H9 (cell line): Measurements from ENCODE around the gene ATP2B2. TPM values are rescaled to one million over a fixed set of nuclear protein-coding genes. Genes with fewer than 3 reads are reported as not detected.

ENCODE experiments used
- DNase-seq: peaks from one replicate; pipeline ENCODE4 v3.0.0-alpha.2; 2017
- H2AFZ ChIP-seq: one replicate; pipeline ENCODE4 v1.6.1; 2013; ENCODE audit warnings: mild to moderate bottlenecking, low read length, control low read depth, moderate library complexity
- H2AK5ac ChIP-seq: 2 replicates; pipeline ENCODE4 v1.6.1; 2013; ENCODE audit warnings: low read length, control low read depth, mixed read lengths; ENCODE audit not compliant: insufficient read length
- H2BK120ac ChIP-seq: one replicate; pipeline ENCODE4 v1.6.1; 2013; ENCODE audit warnings: low read depth, mild to moderate bottlenecking, low read length, control low read depth, inconsistent platforms; ENCODE audit not compliant: poor library complexity, severe bottlenecking
- H2BK12ac ChIP-seq: 2 replicates; pipeline ENCODE4 v1.6.1; 2013; ENCODE audit warnings: low read length, control low read depth, mixed read lengths, low read depth; ENCODE audit not compliant: insufficient read length
- H2BK15ac ChIP-seq: 2 replicates; pipeline ENCODE4 v1.6.1; 2013; ENCODE audit warnings: low read depth, low read length, control low read depth
- H2BK20ac ChIP-seq: one replicate; pipeline ENCODE4 v1.6.1; 2013; ENCODE audit warnings: low read depth, mild to moderate bottlenecking, low read length, control low read depth, inconsistent platforms; ENCODE audit not compliant: poor library complexity, severe bottlenecking
- H2BK5ac ChIP-seq: 2 replicates; pipeline ENCODE4 v1.6.1; 2013; ENCODE audit warnings: low read length, control low read depth, mixed read lengths; ENCODE audit not compliant: insufficient read length
- H3K14ac ChIP-seq: 2 replicates; pipeline ENCODE4 v1.6.1; 2013; ENCODE audit warnings: low read length, control low read depth; ENCODE audit not compliant: insufficient read depth
- H3K18ac ChIP-seq: 2 replicates; pipeline ENCODE4 v1.6.1; 2013; ENCODE audit warnings: low read depth, mild to moderate bottlenecking, mixed read lengths, low read length, control low read depth; ENCODE audit not compliant: insufficient read length
- H3K23ac ChIP-seq: 2 replicates; pipeline ENCODE4 v1.6.1; 2013; ENCODE audit warnings: low read length, control low read depth, mixed read lengths, low read depth; ENCODE audit not compliant: insufficient read length
- H3K23me2 ChIP-seq: 2 replicates; pipeline ENCODE4 v1.6.1; 2013; ENCODE audit warnings: low read depth, mild to moderate bottlenecking, mixed read lengths, low read length, control low read depth; ENCODE audit not compliant: insufficient read length, poor library complexity, severe bottlenecking
- H3K27ac ChIP-seq: 2 replicates; pipeline ENCODE4 v1.5.1; 2013; ENCODE audit warnings: low read length, control low read depth, mixed read lengths, low read depth; ENCODE audit not compliant: insufficient read length
- H3K27me3 ChIP-seq: 2 replicates; pipeline ENCODE4 v1.6.1; 2013; ENCODE audit warnings: low read length, control low read depth, inconsistent platforms; ENCODE audit not compliant: insufficient read depth
- H3K4ac ChIP-seq: 2 replicates; pipeline ENCODE4 v1.6.1; 2013; ENCODE audit warnings: low read depth, mild to moderate bottlenecking, control low read depth, inconsistent platforms, low read length, moderate library complexity
- H3K4me1 ChIP-seq: 2 replicates; pipeline ENCODE4 v1.6.1; 2013; ENCODE audit warnings: low read length, control low read depth, inconsistent platforms; ENCODE audit not compliant: insufficient read depth
- H3K4me2 ChIP-seq: 2 replicates; pipeline ENCODE4 v1.6.1; 2013; ENCODE audit warnings: low read length, control low read depth, mixed read lengths; ENCODE audit not compliant: insufficient read length, insufficient read depth
- H3K56ac ChIP-seq: 2 replicates; pipeline ENCODE4 v1.6.1; 2013; ENCODE audit warnings: low read depth, mild to moderate bottlenecking, mixed read lengths, low read length, control low read depth; ENCODE audit not compliant: insufficient read length
- H3K79me1 ChIP-seq: 2 replicates; pipeline ENCODE4 v1.6.1; 2013; ENCODE audit warnings: low read depth, mild to moderate bottlenecking, moderate library complexity, low read length, control low read depth, inconsistent platforms; ENCODE audit not compliant: insufficient read depth, poor library complexity, severe bottlenecking
- H3K79me2 ChIP-seq: 2 replicates; pipeline ENCODE4 v1.6.1; 2013; ENCODE audit warnings: low read length, control low read depth, inconsistent platforms; ENCODE audit not compliant: insufficient read depth
- H3K9ac ChIP-seq: 2 replicates; pipeline ENCODE4 v1.6.1; 2013; ENCODE audit warnings: low read length, control low read depth, mixed read lengths; ENCODE audit not compliant: insufficient read length; ENCODE audit errors: extremely low read depth
- H3K9me3 ChIP-seq: one replicate; pipeline ENCODE4 v1.6.1; 2013; ENCODE audit warnings: low read depth, low read length, inconsistent platforms; ENCODE audit not compliant: control insufficient read depth
- H3T11ph ChIP-seq: one replicate; pipeline ENCODE4 v1.6.1; 2013; ENCODE audit warnings: mild to moderate bottlenecking, low read length, control low read depth, inconsistent platforms
- H4K20me1 ChIP-seq: one replicate; pipeline ENCODE4 v1.6.1; 2013; ENCODE audit not compliant: control insufficient read depth, insufficient read length, insufficient read depth
- H4K5ac ChIP-seq: 2 replicates; pipeline ENCODE4 v1.6.1; 2013; ENCODE audit warnings: low read depth, mild to moderate bottlenecking, mixed read lengths, low read length, control low read depth; ENCODE audit not compliant: insufficient read length
- H4K8ac ChIP-seq: replicated peaks from 2 replicates; pipeline ENCODE4 v1.6.1; 2013; ENCODE audit warnings: low read length, control low read depth, mixed read lengths, low read depth; ENCODE audit not compliant: insufficient read length
- H4K91ac ChIP-seq: 2 replicates; pipeline ENCODE4 v1.6.1; 2013; ENCODE audit warnings: low read depth, mild to moderate bottlenecking, moderate library complexity, mixed read lengths, low read length, control low read depth; ENCODE audit not compliant: insufficient read length
- H3K27ac Mint-ChIP-seq, 3 experiments: 2 replicates in 2 of 3; 3 replicates in 1 of 3; pipeline ENCODE4 v1.8.0; 2020 to 2021; ENCODE audit warnings: mixed read lengths in 3 of 3, mild to moderate bottlenecking in 1 of 3, moderate library complexity in 1 of 3
- H3K27me3 Mint-ChIP-seq: 2 replicates; pipeline ENCODE4 v1.8.0; 2021; ENCODE audit warnings: low read depth, mild to moderate bottlenecking, moderate library complexity, mixed read lengths
- H3K36me3 Mint-ChIP-seq, 3 experiments: 2 replicates in 2 of 3; 3 replicates in 1 of 3; pipeline ENCODE4 v1.8.0; 2020 to 2021; ENCODE audit warnings: low read depth in 3 of 3, mixed read lengths in 3 of 3; ENCODE audit not compliant: insufficient read depth in 1 of 3
- H3K4me1 Mint-ChIP-seq, 2 experiments: 2 replicates each; pipeline ENCODE4 v1.8.0; 2020; ENCODE audit warnings: mixed read lengths in 2 of 2
- H3K4me3 Mint-ChIP-seq, 2 experiments: 2 replicates in 1 of 2; 3 replicates in 1 of 2; pipeline ENCODE4 v1.8.0; 2020 to 2021; ENCODE audit warnings: mild to moderate bottlenecking in 2 of 2, mixed read lengths in 2 of 2, moderate library complexity in 1 of 2
- H3K9me3 Mint-ChIP-seq, 2 experiments: 2 replicates in 1 of 2; 3 replicates in 1 of 2; pipeline ENCODE4 v1.8.0; 2020; ENCODE audit warnings: mild to moderate bottlenecking in 2 of 2, mixed read lengths in 2 of 2, moderate library complexity in 1 of 2
- WGBS: extraction: QIAGEN DNeasy Blood & Tissue Kit; methylation state at CpG from one replicate; pipeline ENCODE4 v1.1.7; 2013; ENCODE audit warnings: missing lambda C conversion rate, low lambda C conversion rate, mixed read lengths; ENCODE audit not compliant: insufficient read length; ENCODE audit errors: extremely low coverage; 5-methylcytosine and 5-hydroxymethylcytosine counted together
- total RNA-seq: library from RNA; stranded (reverse); gene quantifications from 2 replicates; pipeline ENCODE4 v1.2.1, GENCODE V29; 2021
- TF ChIP-seq, protein P1 (sequence below): fragments of 200-600 bp; sonication (generic); conservative IDR thresholded peaks from 3 replicates; pipeline ENCODE4 v1.8.0; 2021; ENCODE audit warnings: antibody characterized with exemption, mild to moderate bottlenecking

ATP2B2 gene
- total RNA-seq, 1 experiment from 2014 or later = 0.33 TPM

DNA sequence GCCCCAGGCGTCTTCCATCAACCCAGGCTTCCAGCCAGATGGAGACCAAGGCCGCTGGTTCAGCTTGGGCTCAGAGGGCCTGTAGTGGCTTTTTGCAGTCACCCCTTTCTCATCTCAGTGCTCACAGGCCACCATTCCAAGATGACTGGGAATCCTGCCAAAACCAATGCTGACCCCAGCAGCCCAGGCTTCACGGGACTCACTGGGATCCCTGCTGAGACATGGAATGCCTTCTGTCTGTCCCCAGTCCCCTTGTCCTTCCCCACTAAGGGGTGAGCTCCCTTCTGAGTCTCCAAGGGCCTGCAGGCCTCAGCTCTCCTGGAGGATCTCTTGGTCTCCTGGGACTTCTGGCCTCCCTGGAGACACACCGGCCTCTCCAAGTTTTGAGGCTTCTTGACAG is 107.0 kb downstream of the ATP2B2 start:
- Mint-ChIP-seq H3K9me3 (no peaks in the 10 kb centered on the region), H3K36me3 (no peaks in the 10 kb centered on the region), H3K27ac (peak overlapping the region in 1 of 3 experiments; percentile 12; a peak in 1 of 7 replicates), H3K27me3 (peaks cover 3% of the 10 kb centered on the region), H3K4me1 (peaks cover 35 to 36% of the 10 kb centered on the region in 2 experiments), H3K4me3 (no peak overlapping the region)
- Histone ChIP-seq H4K5ac (no peak overlapping the region), H3K18ac (no peak overlapping the region), H4K8ac (no peak overlapping the region), H3K4me1 (peaks cover 15% of the 10 kb centered on the region), H2BK120ac (no peak overlapping the region), H3K14ac (no peak overlapping the region), H3K9me3 (no peaks in the 10 kb centered on the region), H3K23me2 (no peaks in the 10 kb centered on the region), H2AFZ (no peak overlapping the region), H3K79me2 (no peaks in the 10 kb centered on the region), H3K27me3 (no peaks in the 10 kb centered on the region), H2BK15ac (no peak overlapping the region), H3K4me2 (no peak overlapping the region), H3K56ac (no peak overlapping the region), H4K20me1 (no peaks in the 10 kb centered on the region), H2BK12ac (no peak overlapping the region), H3K27ac (no peak overlapping the region), H2AK5ac (no peak overlapping the region), H2BK5ac (no peak overlapping the region), H3T11ph (no peak overlapping the region), H3K79me1 (no peaks in the 10 kb centered on the region), H3K9ac (no peak overlapping the region), H3K4ac (no peak overlapping the region), H4K91ac (no peak overlapping the region), H2BK20ac (no peak overlapping the region), H3K23ac (no peak overlapping the region)
- TF ChIP-seq, protein P1, sequence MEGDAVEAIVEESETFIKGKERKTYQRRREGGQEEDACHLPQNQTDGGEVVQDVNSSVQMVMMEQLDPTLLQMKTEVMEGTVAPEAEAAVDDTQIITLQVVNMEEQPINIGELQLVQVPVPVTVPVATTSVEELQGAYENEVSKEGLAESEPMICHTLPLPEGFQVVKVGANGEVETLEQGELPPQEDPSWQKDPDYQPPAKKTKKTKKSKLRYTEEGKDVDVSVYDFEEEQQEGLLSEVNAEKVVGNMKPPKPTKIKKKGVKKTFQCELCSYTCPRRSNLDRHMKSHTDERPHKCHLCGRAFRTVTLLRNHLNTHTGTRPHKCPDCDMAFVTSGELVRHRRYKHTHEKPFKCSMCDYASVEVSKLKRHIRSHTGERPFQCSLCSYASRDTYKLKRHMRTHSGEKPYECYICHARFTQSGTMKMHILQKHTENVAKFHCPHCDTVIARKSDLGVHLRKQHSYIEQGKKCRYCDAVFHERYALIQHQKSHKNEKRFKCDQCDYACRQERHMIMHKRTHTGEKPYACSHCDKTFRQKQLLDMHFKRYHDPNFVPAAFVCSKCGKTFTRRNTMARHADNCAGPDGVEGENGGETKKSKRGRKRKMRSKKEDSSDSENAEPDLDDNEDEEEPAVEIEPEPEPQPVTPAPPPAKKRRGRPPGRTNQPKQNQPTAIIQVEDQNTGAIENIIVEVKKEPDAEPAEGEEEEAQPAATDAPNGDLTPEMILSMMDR = no peak
- no peak for DNase-seq
- no CpG with 5 or more reads among the region's 4 CpGs for WGBS
